Middle frontal gyrus (tissue), 1 donor: Measurements from ENCODE around the gene PPP4R3B.
"Not testable (repeated sequence)": the region's sequence is repeated elsewhere in the genome, so short reads cannot be mapped to it uniquely, and the experiment has no call there.

ENCODE experiments used
- DNase-seq: peaks from one replicate; pipeline ENCODE4 v3.0.0-alpha.2; 2015; ENCODE audit warnings: low spot score; ENCODE audit errors: extremely low spot score

The PPP4R3B gene

GRCh38 chr2:55596795-55597194 is 20.6 kb downstream of the PPP4R3B start:
- DNase-seq = not testable (repeated sequence)

DNA sequence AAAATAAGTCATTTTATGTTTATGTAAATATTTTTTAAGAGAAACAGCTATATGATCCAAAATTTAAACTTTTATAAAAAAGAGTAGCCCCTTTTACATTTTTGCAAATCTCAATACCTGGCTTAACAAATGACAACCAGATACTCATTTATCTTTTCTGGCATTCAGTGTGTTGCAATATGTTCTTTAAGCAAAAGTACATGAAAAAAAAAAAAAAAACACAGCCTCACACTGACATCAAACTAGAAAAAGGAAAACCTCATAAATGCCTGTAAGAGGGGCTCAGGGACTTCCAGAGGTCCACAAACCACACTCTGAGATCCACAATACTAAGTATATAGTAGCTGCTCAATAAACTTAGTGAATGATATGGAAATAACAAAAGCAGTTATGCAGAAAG is 21.9 kb downstream of the PPP4R3B start:
- DNase-seq = no peak

DNA sequence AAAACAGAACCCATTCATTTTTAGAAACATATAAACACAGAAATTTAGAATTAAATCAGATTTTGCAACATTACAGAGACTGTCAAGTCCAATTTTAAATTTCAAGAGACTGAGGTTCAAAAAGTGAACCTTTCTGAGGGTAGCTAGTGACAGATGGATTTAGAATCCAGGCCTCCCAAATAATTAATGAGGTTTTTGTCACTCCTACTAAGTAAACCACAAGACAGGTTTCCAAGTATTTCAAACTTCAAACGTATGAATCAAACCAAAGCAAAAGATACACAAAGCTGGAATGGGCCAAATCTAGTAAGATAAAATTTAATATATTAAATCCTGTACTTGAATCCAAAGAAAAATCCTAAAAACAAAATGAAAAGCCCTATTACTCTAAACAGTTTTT is 25.3 kb downstream of the PPP4R3B start:
- no peak for DNase-seq

DNA sequence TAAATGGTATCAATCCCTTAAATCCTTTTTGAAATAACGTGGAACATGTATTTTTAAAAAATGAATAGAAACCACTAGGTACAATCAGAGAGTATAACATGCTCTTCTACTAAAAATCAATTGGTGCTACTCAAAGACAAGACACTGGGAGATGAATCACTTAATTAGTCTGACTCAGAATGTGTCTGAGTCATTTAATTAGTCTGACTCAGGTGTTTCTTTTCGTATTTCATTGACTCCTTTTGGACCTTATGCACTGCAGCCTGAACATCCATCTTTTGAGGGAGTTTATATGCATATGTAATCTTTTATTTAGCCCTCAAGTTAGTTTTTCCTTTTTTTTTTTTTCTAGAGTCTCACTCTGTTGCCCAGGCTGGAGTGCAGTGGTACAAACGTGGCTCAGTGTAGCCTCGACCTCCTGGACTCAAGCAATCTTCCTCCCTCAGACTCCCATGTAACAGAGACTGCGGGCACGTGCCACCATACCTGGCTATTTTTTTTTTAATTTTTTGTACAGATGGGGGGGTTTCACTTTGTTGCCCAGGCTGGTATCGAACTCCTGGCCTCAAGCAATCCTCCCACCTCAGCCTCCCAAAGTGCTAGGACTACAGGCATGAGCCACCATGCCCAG is 26.5 kb downstream of the PPP4R3B start:
- DNase-seq = no peak

DNA sequence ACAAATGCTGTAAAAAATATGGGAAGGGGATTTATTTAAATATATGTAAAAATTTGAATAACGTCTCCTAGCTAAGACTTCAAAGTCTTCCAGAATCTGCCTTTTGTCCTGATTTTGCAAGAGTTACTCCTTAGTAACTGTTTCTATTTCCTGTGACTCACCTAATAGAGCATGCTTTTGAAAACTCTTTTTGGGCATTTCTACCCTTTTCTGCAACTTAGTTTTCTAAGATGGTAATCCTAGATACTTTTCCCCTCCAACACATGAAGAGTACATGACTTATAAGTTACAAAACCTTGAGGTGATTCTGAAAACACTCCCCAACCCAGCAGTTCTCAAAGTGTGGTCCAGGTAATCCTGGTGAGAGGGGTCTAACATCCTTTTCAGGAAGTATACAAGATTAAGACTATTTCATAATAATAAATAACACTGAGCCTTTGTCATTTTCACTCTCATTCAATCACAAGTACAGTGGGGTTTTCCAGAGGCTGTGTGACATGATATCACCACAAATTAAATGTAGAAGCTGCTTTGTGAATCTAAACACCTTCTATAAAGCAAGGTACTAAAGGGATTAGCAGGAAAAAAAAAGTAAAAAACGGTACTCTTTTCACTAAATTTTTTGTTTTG is 31.9 kb downstream of the PPP4R3B start:
- DNase-seq = no peak

GRCh38 chr2:55581874-55582547 is 35.4 kb downstream of the PPP4R3B start:
- DNase-seq = no peak

DNA sequence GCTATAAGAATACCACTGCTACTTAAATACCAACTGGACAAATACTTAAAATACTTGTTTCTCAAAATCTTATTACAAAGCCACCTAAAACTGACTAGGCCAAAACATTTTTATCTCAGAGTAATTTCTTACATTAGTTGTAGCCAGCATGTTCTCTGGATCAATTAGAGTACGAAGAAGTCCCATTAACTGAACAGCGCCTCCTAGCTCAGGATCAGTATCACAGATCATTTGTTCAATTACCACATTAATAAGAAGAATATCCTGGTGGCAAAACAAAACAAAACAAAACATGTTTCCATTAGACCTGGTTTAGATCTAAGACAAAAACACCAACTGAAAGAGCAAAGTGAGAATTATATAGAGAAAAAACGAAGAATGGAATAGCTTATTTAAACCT is 36.0 kb downstream of the PPP4R3B start:
- no peak for DNase-seq

DNA sequence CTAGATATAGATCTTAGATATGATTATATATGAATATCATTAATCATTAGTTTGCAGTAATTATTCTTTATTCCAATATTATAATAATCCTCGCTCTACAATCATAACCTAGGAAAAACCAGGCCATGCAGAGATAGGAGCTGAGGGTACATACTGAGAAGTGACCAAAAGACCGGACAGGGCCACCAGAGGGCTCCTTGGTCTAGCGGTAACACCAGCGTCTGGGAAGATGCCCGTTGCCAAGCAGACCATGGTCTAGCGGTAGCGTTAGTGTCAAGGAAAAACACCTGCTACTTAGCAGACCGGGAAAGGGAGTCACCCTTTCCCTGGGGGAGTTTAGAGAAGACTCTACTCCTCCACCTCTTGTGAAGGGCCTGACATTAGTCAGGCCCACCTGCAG is 48.4 kb downstream of the PPP4R3B start:
- DNase-seq = not testable (repeated sequence)

- no peak for DNase-seq
Observed at GRCh38 chr2:55567298-55567697, 50.1 kb downstream of the PPP4R3B start.

- no peak for DNase-seq
Observed at GRCh38 chr2:55565613-55566012, 51.8 kb downstream of the PPP4R3B start.

DNA sequence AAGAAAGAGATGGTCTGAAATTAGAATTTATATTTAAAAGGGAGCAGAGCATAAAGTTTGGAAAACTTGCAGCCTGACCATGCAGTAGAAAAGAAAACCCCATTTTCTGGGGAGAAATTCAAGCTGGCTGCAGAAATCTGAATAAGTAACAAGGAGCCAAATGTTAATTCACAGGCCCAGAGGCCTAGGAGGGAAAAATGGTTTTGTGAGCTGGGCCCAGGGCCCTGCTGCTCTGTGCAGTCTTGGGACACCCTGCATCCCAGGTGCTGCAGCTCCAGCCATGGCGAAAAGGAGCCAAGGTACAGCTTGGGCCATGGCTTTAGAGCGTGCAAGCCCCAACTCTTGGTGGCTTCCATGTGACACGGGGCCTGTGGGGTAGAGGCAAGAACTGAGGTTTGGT is 56.6 kb downstream of the PPP4R3B start:
- DNase-seq = no peak

DNA sequence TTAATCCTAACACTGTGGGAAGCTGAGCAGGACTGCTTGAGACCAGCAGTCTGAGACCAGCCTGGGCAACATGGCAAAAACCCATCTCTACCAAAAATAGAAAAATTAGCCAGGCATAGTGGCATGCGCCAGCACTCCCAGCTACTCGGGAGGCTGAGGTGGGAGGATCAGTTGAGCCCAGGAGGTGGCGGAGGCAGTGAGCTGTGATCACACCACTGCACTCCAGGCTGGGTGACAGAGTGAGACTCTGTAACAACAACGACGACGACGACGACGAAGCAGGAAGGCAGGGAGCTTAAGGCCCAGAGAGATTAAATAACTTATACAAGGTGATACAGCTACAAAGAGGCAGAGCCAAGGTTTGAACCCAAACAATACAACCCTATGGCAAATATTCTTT is 60.6 kb downstream of the PPP4R3B start:
- no peak for DNase-seq

GRCh38 chr2:55555977-55556376 is 61.4 kb downstream of the PPP4R3B start:
- DNase-seq = no peak

- no peak for DNase-seq
Observed at GRCh38 chr2:55553321-55553720, 64.1 kb downstream of the PPP4R3B start.

- no peak for DNase-seq
Observed at GRCh38 chr2:55550368-55551102, 66.9 kb downstream of the PPP4R3B start.

DNA sequence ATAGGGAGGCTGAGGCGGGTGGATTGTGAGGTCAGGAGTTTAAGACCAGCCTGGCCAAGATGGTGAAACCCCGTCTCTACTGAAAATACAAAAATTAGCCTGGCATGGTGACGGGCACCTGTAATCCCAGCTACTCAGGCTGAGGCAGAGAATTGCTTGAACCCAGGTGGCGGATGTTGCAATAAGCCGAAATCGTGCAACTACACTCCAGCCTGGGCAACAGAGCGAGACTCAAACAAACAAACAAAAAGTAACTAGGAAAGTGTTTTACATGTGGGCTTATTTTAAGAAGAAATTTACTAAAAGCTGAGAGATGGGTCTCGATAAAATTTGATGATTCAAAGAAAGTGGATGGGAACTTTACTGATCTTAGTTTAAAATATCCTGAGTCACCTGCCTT is 69.7 kb downstream of the PPP4R3B start:
- not testable (repeated sequence) for DNase-seq

- DNase-seq = no peak
Observed at GRCh38 chr2:55547001-55547400, 70.4 kb downstream of the PPP4R3B start.

GRCh38 chr2:55530539-55531081 is 86.8 kb downstream of the PPP4R3B start:
- no peak for DNase-seq

DNA sequence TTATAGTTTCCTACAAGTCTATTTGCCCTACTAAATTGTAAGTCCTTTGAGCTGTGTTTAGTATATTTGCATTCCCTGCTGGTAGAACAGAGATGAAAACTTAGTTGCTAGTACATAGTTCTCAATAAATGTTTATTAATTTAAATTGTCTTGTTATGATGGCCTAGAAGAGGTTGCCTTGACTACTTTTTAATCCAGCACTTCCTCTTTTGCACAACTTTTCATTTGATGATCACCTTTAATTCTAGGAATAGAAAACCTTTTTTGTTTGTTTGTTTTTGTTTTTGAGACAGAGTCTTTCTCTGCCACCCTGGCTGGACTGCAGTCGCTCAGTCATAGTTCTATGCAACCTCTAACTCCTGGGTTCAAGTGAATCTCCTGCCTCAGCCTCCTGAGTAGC is 91.2 kb downstream of the PPP4R3B start:
- DNase-seq = no peak

GRCh38 chr2:55524884-55525437 is 92.5 kb downstream of the PPP4R3B start:
- no peak for DNase-seq
